Astrocyte (in vitro differentiated cells and primary cell): ENCODE measurements around the gene RABGAP1L.

Experiments used
- EZH2 ChIP-seq: IDR thresholded peaks from 2 replicates; pipeline ENCODE4 v1.6.1; 2012; ENCODE audit warnings: mild to moderate bottlenecking, low read length, inconsistent platforms; ENCODE audit not compliant: insufficient read depth
- TF ChIP-seq, protein P1 (sequence below): IDR thresholded peaks from 2 replicates; pipeline ENCODE4 v1.5.1; 2011; ENCODE audit warnings: low read depth, mild to moderate bottlenecking, inconsistent platforms, low read length, moderate library complexity; ENCODE audit not compliant: insufficient read depth

DNA sequence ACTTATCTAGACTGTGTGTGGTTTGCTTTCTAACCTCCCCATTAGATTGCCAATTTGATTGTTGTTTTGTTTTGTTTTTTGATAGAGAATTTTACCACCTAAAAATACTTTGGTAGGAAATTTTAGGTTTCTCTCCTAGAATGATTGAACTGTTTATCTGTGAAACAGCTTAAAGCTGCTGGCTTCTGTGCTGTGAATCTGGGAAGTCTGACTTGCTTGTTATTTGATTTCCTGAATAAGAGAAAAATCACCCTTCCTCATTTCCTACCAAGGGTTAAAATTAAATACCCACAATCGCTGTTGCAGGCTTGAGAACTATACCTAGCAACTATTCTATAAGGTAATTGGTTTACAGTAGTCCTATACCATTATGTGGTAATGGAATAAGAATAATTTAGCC is 641.6 kb downstream of the RABGAP1L start:
- TF ChIP-seq, protein P1, sequence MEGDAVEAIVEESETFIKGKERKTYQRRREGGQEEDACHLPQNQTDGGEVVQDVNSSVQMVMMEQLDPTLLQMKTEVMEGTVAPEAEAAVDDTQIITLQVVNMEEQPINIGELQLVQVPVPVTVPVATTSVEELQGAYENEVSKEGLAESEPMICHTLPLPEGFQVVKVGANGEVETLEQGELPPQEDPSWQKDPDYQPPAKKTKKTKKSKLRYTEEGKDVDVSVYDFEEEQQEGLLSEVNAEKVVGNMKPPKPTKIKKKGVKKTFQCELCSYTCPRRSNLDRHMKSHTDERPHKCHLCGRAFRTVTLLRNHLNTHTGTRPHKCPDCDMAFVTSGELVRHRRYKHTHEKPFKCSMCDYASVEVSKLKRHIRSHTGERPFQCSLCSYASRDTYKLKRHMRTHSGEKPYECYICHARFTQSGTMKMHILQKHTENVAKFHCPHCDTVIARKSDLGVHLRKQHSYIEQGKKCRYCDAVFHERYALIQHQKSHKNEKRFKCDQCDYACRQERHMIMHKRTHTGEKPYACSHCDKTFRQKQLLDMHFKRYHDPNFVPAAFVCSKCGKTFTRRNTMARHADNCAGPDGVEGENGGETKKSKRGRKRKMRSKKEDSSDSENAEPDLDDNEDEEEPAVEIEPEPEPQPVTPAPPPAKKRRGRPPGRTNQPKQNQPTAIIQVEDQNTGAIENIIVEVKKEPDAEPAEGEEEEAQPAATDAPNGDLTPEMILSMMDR: no peak
- no peak for TF ChIP-seq EZH2
